Mononuclear cell (primary cell): ENCODE data around the gene PAGE4. TPM values are rescaled to one million over a fixed set of nuclear protein-coding genes. Genes with fewer than 3 reads are reported as not detected.

Source experiments
- H3K27me3 ChIP-seq: 2 replicates; pipeline ENCODE4 v1.6.0; 2011; ENCODE audit warnings: low read length, control low read depth; ENCODE audit not compliant: insufficient read depth
- H3K4me1 ChIP-seq: 2 replicates; pipeline ENCODE4 v1.5.1; 2011; ENCODE audit warnings: mild to moderate bottlenecking, low read length, control low read depth; ENCODE audit not compliant: insufficient read depth
- H3K4me3 ChIP-seq: 2 replicates; pipeline ENCODE4 v1.5.1; 2011; ENCODE audit warnings: mild to moderate bottlenecking, low read length, moderate library complexity
- H3K9me3 ChIP-seq: 2 replicates; pipeline ENCODE4 v1.5.1; 2011; ENCODE audit warnings: low read depth, mild to moderate bottlenecking, control low read depth, low read length
- total RNA-seq: library from RNA; depleted of rRNA; stranded (reverse); fragments of >200 nt; gene quantifications from one replicate; pipeline ENCODE4 v1.2.3, GENCODE V29; 2012

PAGE4 gene, protein sequence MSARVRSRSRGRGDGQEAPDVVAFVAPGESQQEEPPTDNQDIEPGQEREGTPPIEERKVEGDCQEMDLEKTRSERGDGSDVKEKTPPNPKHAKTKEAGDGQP
- total RNA-seq, result not detected

DNA sequence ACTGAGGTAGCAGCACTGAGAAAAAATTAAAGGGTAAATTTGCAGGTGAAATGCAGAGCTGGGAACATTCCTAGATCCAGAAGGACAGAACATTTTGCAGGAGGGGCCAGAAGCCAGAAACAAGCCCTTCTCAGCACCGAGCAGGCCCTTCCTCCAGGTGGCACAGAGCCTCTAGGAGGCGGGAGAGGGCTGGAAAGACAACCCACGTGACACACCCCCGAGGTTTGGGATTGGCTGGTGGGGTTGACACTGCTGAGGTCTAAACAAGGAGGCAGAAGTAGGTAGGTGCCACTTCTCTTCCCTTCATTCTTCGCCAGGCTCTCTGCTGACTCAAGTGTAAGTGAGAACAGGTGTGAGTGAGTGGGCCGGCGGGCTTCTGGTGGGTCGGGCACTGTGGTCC, at the start of gene PAGE4:
Gene PAGE4 (plus strand): TSS at position 288 of the 400 bp plus-strand sequence. CDS start 1,126 bp downstream, outside the sequence.
- Histone ChIP-seq H3K4me1 (no peaks in the 10 kb centered on the region), H3K4me3 (no peak within 1 kb of the TSS), H3K9me3 (no peaks in the 10 kb centered on the region), H3K27me3 (no peaks in the 10 kb centered on the region)

GRCh38 chrX:49784747-49785280, 44.3 kb upstream of the PAGE4 start:
- no peak overlapping the region for H3K4me3 ChIP-seq
- no peaks in the 10 kb centered on the region for H3K9me3 ChIP-seq
- H3K4me1 ChIP-seq, result no peaks in the 10 kb centered on the region
- no peaks in the 10 kb centered on the region for H3K27me3 ChIP-seq

DNA sequence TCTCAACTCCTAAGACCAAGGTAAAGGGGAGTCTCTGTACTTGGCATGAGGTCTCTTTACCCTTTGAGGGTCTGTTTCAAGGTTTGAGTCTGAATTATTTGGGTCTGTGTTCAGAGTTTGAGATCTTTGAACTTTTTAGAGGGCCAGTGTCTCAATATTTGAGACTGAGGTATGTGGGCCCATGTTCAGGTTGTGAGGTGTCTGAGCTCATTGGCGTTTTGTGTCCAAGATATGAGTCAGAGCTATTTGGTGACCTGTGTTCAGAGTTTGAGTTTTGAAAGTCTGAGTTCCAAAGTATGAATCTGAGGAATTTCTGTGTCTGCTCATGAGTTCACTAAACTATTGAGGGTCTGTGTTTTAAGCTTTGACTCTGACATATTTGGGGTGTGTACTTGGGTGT, 36.7 kb upstream of the PAGE4 start:
- H3K27me3 ChIP-seq, result no peaks in the 10 kb centered on the region
- H3K4me3 ChIP-seq, result no peak overlapping the region
- no peaks in the 10 kb centered on the region for H3K9me3 ChIP-seq
- H3K4me1 ChIP-seq, result no peaks in the 10 kb centered on the region

DNA sequence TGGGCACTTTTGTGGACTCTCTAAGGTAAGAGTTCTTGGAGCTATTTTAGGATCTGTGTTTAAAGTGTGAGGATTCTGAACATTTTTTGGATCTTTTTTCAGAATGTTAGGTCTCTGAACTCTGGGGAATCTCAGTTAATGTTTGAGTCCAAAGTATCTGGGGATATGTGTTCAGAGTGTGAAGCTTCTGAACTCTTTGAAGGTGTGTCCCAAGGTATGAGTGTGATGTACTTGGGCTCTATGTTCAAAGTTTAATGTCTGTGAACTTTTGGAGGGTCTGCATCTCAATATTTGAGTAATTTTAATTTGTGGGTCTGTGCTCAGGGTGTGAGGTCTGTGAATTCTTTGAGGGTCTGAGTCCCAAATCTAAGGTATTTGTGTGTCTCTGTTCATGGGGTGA, 35.4 kb upstream of the PAGE4 start:
- no peaks in the 10 kb centered on the region for H3K4me1 ChIP-seq
- H3K4me3 ChIP-seq, result no peak overlapping the region
- H3K9me3 ChIP-seq, result no peaks in the 10 kb centered on the region
- H3K27me3 ChIP-seq, result no peaks in the 10 kb centered on the region

DNA sequence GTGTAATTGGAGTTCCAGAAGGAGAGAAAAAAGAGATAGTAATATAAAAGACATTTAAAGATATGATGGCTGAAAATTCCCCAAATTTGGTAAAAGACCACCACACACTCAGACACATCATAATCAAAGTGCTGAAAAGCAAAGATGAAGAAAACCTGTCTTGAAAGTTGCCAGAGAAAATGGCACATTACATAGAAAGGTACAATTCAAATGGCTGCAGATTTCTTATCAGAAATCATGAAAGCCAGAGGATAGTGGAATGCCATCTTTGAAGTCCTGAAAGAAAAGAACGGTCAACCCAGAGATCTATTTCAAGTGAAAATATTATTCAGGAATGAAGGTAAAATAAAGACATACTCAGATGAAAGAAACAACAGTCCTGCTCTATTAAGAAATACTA, 29.3 kb upstream of the PAGE4 start:
- H3K4me1 ChIP-seq, result no peaks in the 10 kb centered on the region
- no peaks in the 10 kb centered on the region for H3K9me3 ChIP-seq
- H3K27me3 ChIP-seq, result no peaks in the 10 kb centered on the region
- H3K4me3 ChIP-seq, result no peak overlapping the region

DNA sequence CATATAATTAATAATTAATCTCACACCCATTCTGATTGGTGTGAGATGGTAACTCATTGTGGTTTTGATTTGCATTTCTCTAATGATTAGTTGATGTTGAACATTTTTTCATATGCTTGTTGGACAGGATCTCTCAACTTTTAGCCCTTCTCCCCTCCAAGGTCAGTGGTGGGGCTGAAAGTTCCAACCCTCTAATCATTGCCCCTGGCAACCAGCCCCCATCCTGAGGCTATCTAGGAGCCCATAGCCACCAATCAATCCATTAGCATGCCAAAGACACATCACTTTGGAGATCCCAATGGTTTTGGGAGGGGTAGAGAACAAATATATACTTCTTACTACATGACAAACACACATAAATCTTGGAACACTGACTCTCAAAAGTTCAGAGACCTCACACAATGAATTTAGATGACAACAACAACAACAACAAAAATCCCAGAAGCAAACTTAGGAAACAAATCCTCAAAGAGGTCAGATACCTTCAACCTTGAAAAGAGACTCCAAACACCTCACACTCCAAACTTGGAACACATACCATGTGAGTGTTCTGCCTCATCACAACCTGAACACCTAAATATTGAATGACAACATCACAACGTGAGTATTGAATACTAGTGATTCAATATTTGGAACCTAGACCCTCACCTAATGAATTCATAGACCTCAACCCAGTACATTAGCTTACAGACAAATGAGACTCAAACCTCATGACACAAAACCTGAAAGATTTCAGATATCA, 19.0 kb upstream of the PAGE4 start:
- H3K4me1 ChIP-seq, result no peaks in the 10 kb centered on the region
- no peak overlapping the region for H3K4me3 ChIP-seq
- H3K27me3 ChIP-seq, result no peaks in the 10 kb centered on the region
- no peaks in the 10 kb centered on the region for H3K9me3 ChIP-seq

DNA sequence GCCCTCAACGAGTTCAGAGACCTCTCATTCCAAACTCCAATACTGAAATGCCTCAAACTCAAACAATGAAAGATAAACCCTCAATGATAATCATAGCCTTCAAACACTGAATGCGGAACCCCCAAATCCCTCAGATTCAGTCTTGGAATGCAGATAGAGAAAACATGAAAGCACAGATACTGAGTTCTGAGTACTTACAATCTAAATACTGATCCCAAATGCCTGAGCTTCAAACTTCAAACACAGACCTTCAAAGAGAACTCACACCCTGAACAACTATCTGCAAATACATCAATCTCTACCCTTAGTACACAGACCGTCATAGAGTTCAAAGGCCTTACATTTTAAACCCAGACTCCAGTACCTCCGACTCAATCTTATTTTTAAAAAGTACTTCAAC, 16.9 kb upstream of the PAGE4 start:
- Histone ChIP-seq H3K4me3 (no peak overlapping the region), H3K9me3 (no peaks in the 10 kb centered on the region), H3K27me3 (no peaks in the 10 kb centered on the region), H3K4me1 (no peaks in the 10 kb centered on the region)

DNA sequence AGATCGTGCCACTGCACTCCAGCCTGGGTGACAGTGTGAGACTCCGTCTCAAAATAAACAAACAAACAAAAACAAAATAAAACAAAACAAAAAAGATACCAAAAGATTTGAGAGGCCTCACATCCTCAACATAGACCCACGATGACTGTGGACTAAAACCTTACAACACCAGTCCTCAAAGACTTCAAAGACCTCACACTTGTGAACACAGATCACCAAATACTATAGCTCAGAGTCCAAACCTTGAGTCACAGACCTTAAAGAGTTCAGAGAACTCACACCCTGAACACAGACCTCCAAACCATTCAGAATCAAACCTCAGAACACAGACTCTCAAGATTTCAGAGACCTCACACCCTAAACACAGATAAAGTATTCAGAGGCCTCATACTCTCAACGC, 12.7 kb upstream of the PAGE4 start:
- H3K4me3 ChIP-seq, result no peak overlapping the region
- H3K9me3 ChIP-seq, result no peaks in the 10 kb centered on the region
- H3K4me1 ChIP-seq, result no peaks in the 10 kb centered on the region
- no peaks in the 10 kb centered on the region for H3K27me3 ChIP-seq

DNA sequence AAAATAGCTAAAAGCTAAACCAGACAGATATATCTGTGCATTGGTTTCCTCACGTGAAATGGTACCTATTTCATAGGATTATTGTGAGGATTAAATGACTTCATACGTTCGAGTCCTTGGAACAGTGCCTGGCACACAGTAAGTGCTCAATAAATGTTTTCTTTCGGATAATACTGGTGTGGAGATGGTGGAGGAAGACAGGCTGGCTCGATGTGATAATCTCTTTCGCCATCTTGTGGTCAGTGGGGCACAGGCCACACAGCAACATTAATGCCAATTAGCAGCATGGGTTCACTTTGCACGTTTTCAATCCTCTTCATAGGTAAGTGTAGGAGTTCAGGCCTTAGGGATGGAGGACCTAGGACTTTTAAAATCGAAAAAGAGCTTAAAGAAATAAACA, 9.3 kb downstream of the PAGE4 start:
- H3K4me1 ChIP-seq, result no peaks in the 10 kb centered on the region

DNA sequence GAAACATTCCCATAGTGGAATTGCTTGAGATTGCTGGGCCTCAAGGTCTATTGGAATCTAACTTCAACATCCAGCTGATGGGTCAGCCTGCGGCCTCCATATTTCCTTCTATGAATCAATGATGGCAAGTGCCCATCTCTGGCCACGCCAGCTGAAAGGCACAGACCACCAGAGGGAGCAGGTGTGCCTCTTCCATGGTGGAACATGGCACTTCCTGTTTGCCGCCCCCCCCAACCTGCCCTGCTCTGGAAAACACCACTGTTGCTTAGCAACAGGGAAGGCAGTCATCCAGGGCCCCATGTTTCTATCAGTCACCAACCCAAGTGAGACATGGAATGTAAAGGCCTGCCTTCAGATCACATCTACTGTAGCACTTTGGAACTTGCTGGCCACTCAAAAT, 11.6 kb downstream of the PAGE4 start:
- no peaks in the 10 kb centered on the region for H3K27me3 ChIP-seq
- no peaks in the 10 kb centered on the region for H3K4me1 ChIP-seq
- no peaks in the 10 kb centered on the region for H3K9me3 ChIP-seq
- H3K4me3 ChIP-seq, result no peak overlapping the region

More for the DNA sequence above, 9.3 kb downstream of the PAGE4 start:
- Histone ChIP-seq H3K27me3 (no peaks in the 10 kb centered on the region), H3K9me3 (no peaks in the 10 kb centered on the region), H3K4me3 (no peak overlapping the region)

DNA sequence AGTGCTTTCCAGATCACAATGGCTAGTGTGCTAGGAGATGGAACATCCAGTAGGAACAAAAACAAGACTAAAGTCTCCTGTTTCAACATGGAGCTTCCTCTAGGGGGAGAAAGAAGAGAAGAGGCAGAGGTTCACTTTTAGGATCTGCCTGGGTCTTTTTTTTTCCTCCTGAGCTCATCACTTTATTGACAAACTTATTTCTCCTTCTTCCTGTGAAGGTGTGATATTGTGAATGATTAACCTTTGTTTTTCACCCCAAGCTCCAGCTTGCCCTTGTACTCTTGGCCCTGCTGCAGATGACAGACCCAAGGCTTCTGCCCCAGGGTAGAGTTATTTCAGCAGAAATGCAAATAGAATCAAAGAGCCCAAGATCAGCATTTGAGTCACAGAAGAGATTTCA, 13.5 kb downstream of the PAGE4 start:
- Histone ChIP-seq H3K4me1 (no peaks in the 10 kb centered on the region), H3K27me3 (no peaks in the 10 kb centered on the region), H3K9me3 (no peaks in the 10 kb centered on the region), H3K4me3 (no peak overlapping the region)

- H3K27me3 ChIP-seq, result no peaks in the 10 kb centered on the region
- H3K4me3 ChIP-seq, result no peak overlapping the region
- peaks cover 1% of the 10 kb centered on the region for H3K4me1 ChIP-seq
- no peaks in the 10 kb centered on the region for H3K9me3 ChIP-seq
Measured at GRCh38 chrX:49844611-49845010, 15.5 kb downstream of the PAGE4 start.

DNA sequence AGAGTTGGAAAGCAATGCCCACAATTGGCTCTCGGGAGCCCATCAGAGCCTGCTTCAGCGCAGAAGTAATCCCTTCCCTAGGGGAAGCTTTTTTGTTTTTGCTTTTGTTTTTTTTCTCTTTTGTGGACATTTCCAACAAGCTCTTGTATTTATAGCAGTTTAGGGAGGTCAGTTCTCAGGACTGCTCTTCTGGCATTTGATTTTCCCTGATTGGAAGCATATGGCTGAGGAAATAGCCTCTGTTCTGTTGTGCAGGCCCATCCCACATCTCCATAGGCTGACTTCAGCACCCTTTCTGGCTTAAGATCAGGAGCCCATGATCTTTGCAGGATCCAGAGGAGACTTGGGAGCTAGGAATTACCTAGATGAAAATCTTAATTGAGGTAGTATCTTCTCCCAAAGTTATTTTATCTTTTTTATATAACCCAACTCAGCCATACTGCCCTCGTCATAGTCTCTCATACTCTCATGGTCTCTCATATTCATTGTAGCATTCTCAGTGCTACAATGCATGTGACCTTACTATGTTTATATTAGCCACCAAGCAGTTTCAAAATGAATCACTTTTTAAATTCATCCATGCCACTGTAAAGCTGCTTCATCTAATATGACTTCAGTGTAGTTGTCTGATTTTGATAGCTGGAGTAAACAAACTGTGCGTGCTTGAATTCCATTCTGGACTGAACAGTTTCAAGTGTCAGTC, 16.7 kb downstream of the PAGE4 start:
- no peaks in the 10 kb centered on the region for H3K9me3 ChIP-seq
- peaks cover 4% of the 10 kb centered on the region for H3K4me1 ChIP-seq
- no peak overlapping the region for H3K4me3 ChIP-seq
- no peaks in the 10 kb centered on the region for H3K27me3 ChIP-seq

GRCh38 chrX:49846522-49846921, 17.4 kb downstream of the PAGE4 start:
- H3K27me3 ChIP-seq, result no peaks in the 10 kb centered on the region
- peaks cover 4% of the 10 kb centered on the region for H3K4me1 ChIP-seq
- no peaks in the 10 kb centered on the region for H3K9me3 ChIP-seq
- no peak overlapping the region for H3K4me3 ChIP-seq

- Histone ChIP-seq H3K4me1 (peaks cover 4% of the 10 kb centered on the region), H3K9me3 (no peaks in the 10 kb centered on the region), H3K27me3 (no peaks in the 10 kb centered on the region)
Measured at GRCh38 chrX:49848275-49848674, 19.2 kb downstream of the PAGE4 start.

More at GRCh38 chrX:49848275-49848674, 19.2 kb downstream of the PAGE4 start:
- no peak overlapping the region for H3K4me3 ChIP-seq
